ENCODE results near the gene RAB5A.

DNA sequence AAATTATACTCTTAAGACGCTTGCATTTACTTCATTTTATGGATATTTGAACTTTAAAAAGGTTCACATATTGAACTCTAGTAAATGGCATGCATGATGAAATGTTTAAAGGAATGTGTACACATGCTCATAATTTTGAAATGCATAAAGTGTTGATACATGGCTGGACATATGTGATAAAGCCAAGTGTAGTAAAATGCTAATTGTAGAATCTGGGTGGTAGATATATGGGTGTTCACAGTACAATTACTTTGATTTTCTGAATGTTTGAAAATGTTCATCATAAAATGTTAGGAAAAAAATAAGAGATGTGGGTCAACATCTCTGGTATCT lies 8.6 kb upstream of the RAB5A start:
- TF ChIP-seq POLR2A (IDR thresholded peaks at IDR 0.05) = no peak
- TF ChIP-seq, protein P1, sequence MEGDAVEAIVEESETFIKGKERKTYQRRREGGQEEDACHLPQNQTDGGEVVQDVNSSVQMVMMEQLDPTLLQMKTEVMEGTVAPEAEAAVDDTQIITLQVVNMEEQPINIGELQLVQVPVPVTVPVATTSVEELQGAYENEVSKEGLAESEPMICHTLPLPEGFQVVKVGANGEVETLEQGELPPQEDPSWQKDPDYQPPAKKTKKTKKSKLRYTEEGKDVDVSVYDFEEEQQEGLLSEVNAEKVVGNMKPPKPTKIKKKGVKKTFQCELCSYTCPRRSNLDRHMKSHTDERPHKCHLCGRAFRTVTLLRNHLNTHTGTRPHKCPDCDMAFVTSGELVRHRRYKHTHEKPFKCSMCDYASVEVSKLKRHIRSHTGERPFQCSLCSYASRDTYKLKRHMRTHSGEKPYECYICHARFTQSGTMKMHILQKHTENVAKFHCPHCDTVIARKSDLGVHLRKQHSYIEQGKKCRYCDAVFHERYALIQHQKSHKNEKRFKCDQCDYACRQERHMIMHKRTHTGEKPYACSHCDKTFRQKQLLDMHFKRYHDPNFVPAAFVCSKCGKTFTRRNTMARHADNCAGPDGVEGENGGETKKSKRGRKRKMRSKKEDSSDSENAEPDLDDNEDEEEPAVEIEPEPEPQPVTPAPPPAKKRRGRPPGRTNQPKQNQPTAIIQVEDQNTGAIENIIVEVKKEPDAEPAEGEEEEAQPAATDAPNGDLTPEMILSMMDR (IDR thresholded peaks at IDR 0.05) = no peak

Measured in suprapubic skin (tissue), 3 donors.